ENCODE data around the gene LGSN. TPM values are rescaled to one million over a fixed set of nuclear protein-coding genes. Genes with fewer than 3 reads are reported as not detected.

Gene LGSN
- total and polyA plus RNA-seq, 10 of the 15 experiments (the other 5 are each of a cell fraction or from before 2014, with no cell fraction given): not detected

GRCh38 chr6:63316113-63316512, 3.7 kb downstream of the LGSN start:
- in situ Hi-C loops (cut with MboI): loop anchor here (25.0 kb wide), 1 partner anchor 471 kb away; no protein-coding TSS in a partner anchor
- SMC1A ChIA-PET (ENCODE audit: uncharacterized antibody, unreplicated experiment): interaction anchor here (0.5 to 3.8 kb wide), 5 partner anchors 9 to 1418 kb away, joined by 3 to 9 read pairs (median 5); no protein-coding TSS in a partner anchor
- BruUV-seq (replicated peaks): no TSS peak

DNA sequence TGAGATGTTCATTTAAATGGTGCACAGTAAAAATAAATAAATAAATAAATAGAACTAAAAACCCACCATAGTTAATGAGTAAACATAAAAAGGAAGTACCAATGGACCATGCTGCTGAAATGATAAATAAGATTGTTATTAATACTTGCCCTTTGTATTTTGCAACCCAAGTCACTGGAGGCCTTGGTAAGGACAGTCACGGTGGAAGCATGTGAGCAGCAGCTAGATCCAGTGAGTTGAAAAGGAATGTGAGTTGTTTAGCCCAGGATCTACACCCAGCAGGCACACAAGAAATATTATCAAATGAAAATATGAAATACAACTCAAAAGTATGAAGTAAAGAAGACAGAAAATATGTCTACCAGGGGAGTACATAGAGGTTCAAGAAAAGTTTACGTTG, 6.7 kb downstream of the LGSN start:
- Histone ChIP-seq H4K20me1 (ENCODE audit: control insufficient read depth, insufficient read depth) (no peaks in the 10 kb centered on the region), H2AFZ (ENCODE audit: control insufficient read depth, low read depth, low read length) (no peak overlapping the region), H3K27me3 (replicated peaks in 1 of 2; ENCODE audit: control insufficient read depth in 2 of 2, insufficient read depth in 2 of 2, low read length in 1 of 2) (no peaks in the 10 kb centered on the region), H3K9ac (ENCODE audit: control insufficient read depth, insufficient read depth, low read length) (no peak overlapping the region), H3K27ac (ENCODE audit: control insufficient read depth, insufficient read depth) (no peak overlapping the region), H3K4me2 (ENCODE audit: control insufficient read depth, insufficient read depth) (no peak overlapping the region), H3K9me3 (replicated peaks; ENCODE audit: control insufficient read depth, insufficient read depth, low read length) (no peaks in the 10 kb centered on the region), H3K4me1 (ENCODE audit: control insufficient read depth, insufficient read depth, low read length) (no peaks in the 10 kb centered on the region), H3K36me3 (ENCODE audit: control insufficient read depth in 2 of 2, insufficient read depth in 2 of 2, low read length in 1 of 2) (no peaks in the 10 kb centered on the region), H3K79me2 (ENCODE audit: control insufficient read depth, insufficient read depth, low read length) (no peaks in the 10 kb centered on the region), H3K4me3 (no peak overlapping the region)
- WGBS (ENCODE audit: insufficient coverage, insufficient replicate concordance, low lambda C conversion rate, missing lambda C conversion rate): 77% methylated on average over 2 of the region's 2 CpGs
- ATAC-seq: no peak
- intact Hi-C loops (cut with micrococcal nuclease; ENCODE audit: unreplicated experiment): no loop called here
- ChIA-PET POLR2A (no interaction called here), SMC1A (ENCODE audit: uncharacterized antibody, unreplicated experiment) (interaction anchor here (1.1 to 1.6 kb wide), 3 partner anchors 10 to 39 kb away, joined by 3 to 5 read pairs (median 4); no protein-coding TSS in a partner anchor), RAD21 (ENCODE audit: unreplicated experiment) (no interaction called here), CTCF (interaction anchor here (1.6 kb wide), 1 partner anchor 11 kb away, joined by 5 read pairs; no protein-coding TSS in a partner anchor)
- no TSS peak for BruUV-seq (replicated peaks)
- DNase-seq (ENCODE audit: low read depth, low spot score): no peak
- TF ChIP-seq IRF4 (IDR thresholded peaks at IDR 0.05; ENCODE audit: low read depth, low read length): no peak
- no peak for TF ChIP-seq POU2F2 (IDR thresholded peaks at IDR 0.05; ENCODE audit: borderline replicate concordance, low read depth, low read length)
- no peak for TF ChIP-seq SIX5 (IDR thresholded peaks at IDR 0.05; ENCODE audit: low read depth, low read length, severe bottlenecking)
- TF ChIP-seq KDM1A (IDR thresholded peaks at IDR 0.05; ENCODE audit: borderline replicate concordance): no peak
- TF ChIP-seq, protein P1, sequence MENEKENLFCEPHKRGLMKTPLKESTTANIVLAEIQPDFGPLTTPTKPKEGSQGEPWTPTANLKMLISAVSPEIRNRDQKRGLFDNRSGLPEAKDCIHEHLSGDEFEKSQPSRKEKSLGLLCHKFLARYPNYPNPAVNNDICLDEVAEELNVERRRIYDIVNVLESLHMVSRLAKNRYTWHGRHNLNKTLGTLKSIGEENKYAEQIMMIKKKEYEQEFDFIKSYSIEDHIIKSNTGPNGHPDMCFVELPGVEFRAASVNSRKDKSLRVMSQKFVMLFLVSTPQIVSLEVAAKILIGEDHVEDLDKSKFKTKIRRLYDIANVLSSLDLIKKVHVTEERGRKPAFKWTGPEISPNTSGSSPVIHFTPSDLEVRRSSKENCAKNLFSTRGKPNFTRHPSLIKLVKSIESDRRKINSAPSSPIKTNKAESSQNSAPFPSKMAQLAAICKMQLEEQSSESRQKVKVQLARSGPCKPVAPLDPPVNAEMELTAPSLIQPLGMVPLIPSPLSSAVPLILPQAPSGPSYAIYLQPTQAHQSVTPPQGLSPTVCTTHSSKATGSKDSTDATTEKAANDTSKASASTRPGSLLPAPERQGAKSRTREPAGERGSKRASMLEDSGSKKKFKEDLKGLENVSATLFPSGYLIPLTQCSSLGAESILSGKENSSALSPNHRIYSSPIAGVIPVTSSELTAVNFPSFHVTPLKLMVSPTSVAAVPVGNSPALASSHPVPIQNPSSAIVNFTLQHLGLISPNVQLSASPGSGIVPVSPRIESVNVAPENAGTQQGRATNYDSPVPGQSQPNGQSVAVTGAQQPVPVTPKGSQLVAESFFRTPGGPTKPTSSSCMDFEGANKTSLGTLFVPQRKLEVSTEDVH (IDR thresholded peaks at IDR 0.05; ENCODE audit: low read depth, partially characterized antibody): no peak
- TF ChIP-seq BCL11A (IDR thresholded peaks at IDR 0.05; ENCODE audit: low read depth, low read length): no peak
- in situ Hi-C loops (cut with MboI): loop anchor here (25.0 kb wide), 1 partner anchor 474 kb away; no protein-coding TSS in a partner anchor
- no peak for FAIRE-seq

More at GRCh38 chr6:63316113-63316512, 3.7 kb downstream of the LGSN start:
- 11% methylated on average over 3 of the region's 3 CpGs for WGBS (ENCODE audit: insufficient coverage, insufficient replicate concordance, low lambda C conversion rate, missing lambda C conversion rate)
- no peaks in the 10 kb centered on the region for H3K4me1 ChIP-seq (ENCODE audit: control insufficient read depth, insufficient read depth, low read length)
- H3K4me2 ChIP-seq (ENCODE audit: control insufficient read depth, insufficient read depth): no peak overlapping the region
- TF ChIP-seq IRF4 (IDR thresholded peaks at IDR 0.05; ENCODE audit: low read depth, low read length) (no peak), ETV6 (conservative IDR thresholded peaks at IDR 0.05 in 1 of 2, IDR thresholded peaks at IDR 0.05 in 1 of 2; ENCODE audit: borderline replicate concordance in 1 of 2, low read depth in 1 of 2) (no peak), HDGF (IDR thresholded peaks at IDR 0.05) (no peak)
- no peaks in the 10 kb centered on the region for H3K9me3 ChIP-seq (replicated peaks; ENCODE audit: control insufficient read depth, insufficient read depth, low read length)
- RAD21 ChIA-PET (ENCODE audit: unreplicated experiment): interaction anchor here (1.9 kb wide), 1 partner anchor 36 kb away, joined by 6 read pairs; no protein-coding TSS in a partner anchor
- intact Hi-C loops (cut with micrococcal nuclease; ENCODE audit: unreplicated experiment): no loop called here
- no peak overlapping the region for H3K27ac ChIP-seq (ENCODE audit: control insufficient read depth, insufficient read depth)
- no peaks in the 10 kb centered on the region for H4K20me1 ChIP-seq (ENCODE audit: control insufficient read depth, insufficient read depth)
- no peaks in the 10 kb centered on the region for H3K36me3 ChIP-seq (ENCODE audit: control insufficient read depth in 2 of 2, insufficient read depth in 2 of 2, low read length in 1 of 2)
- CTCF ChIA-PET: interaction anchor here (1.5 to 2.2 kb wide), 2 partner anchors 8 to 36 kb away, joined by 3 to 7 read pairs; no protein-coding TSS in a partner anchor
- H3K27me3 ChIP-seq (replicated peaks in 1 of 2; ENCODE audit: control insufficient read depth in 2 of 2, insufficient read depth in 2 of 2, low read length in 1 of 2): no peaks in the 10 kb centered on the region
- H2AFZ ChIP-seq (ENCODE audit: control insufficient read depth, low read depth, low read length): no peak overlapping the region
- H3K79me2 ChIP-seq (ENCODE audit: control insufficient read depth, insufficient read depth, low read length): no peaks in the 10 kb centered on the region
- H3K4me3 ChIP-seq: no peak overlapping the region
- ATAC-seq (no peak), DNase-seq (ENCODE audit: low read depth, low spot score) (no peak), FAIRE-seq (no peak)
- H3K9ac ChIP-seq (ENCODE audit: control insufficient read depth, insufficient read depth, low read length): no peak overlapping the region
- POLR2A ChIA-PET: no interaction called here
